ENCODE measurements around the gene NEK10. TPM values are rescaled to one million over a fixed set of nuclear protein-coding genes. Genes with fewer than 3 reads are reported as not detected.

The NEK10 gene
- total RNA-seq, 6 experiments from 2014 or later = 5.2 to 9.5 (median 6.5) TPM

DNA sequence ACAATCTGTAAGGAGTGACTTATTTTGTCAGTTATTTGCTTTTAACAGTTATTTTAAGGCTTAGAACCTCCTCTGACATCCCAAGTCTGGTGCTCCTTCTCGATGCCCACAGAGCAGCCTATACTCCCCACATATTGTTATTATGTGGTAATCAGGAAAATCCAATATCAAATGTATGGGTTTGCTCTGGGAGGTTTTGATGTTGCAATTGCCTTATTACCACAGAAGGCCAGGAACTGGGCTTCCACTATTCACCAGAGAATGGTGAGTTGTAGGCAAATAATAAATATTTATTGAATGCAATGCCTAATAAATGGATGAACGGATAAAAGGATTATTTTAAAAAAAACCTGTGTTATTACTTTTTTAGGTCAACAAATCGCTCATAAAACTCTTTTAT, 12.2 kb downstream of the NEK10 start:
- DNase-seq = no peak
- H3K9me3 Mint-ChIP-seq = no peaks in the 10 kb centered on the region
- no peaks in the 10 kb centered on the region for H3K36me3 Mint-ChIP-seq (ENCODE audit: low read depth)
- TF ChIP-seq, protein P1, sequence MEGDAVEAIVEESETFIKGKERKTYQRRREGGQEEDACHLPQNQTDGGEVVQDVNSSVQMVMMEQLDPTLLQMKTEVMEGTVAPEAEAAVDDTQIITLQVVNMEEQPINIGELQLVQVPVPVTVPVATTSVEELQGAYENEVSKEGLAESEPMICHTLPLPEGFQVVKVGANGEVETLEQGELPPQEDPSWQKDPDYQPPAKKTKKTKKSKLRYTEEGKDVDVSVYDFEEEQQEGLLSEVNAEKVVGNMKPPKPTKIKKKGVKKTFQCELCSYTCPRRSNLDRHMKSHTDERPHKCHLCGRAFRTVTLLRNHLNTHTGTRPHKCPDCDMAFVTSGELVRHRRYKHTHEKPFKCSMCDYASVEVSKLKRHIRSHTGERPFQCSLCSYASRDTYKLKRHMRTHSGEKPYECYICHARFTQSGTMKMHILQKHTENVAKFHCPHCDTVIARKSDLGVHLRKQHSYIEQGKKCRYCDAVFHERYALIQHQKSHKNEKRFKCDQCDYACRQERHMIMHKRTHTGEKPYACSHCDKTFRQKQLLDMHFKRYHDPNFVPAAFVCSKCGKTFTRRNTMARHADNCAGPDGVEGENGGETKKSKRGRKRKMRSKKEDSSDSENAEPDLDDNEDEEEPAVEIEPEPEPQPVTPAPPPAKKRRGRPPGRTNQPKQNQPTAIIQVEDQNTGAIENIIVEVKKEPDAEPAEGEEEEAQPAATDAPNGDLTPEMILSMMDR (IDR thresholded peaks at IDR 0.05) = no peak
- no peak overlapping the region for H3K27ac Mint-ChIP-seq
- no peak overlapping the region for H3K4me3 Mint-ChIP-seq
- peaks cover 56% of the 10 kb centered on the region for H3K4me1 Mint-ChIP-seq (ENCODE audit: low read depth)
- H3K27me3 Mint-ChIP-seq (ENCODE audit: insufficient read depth) = no peaks in the 10 kb centered on the region; the same call in 1 of the 2 replicates

DNA sequence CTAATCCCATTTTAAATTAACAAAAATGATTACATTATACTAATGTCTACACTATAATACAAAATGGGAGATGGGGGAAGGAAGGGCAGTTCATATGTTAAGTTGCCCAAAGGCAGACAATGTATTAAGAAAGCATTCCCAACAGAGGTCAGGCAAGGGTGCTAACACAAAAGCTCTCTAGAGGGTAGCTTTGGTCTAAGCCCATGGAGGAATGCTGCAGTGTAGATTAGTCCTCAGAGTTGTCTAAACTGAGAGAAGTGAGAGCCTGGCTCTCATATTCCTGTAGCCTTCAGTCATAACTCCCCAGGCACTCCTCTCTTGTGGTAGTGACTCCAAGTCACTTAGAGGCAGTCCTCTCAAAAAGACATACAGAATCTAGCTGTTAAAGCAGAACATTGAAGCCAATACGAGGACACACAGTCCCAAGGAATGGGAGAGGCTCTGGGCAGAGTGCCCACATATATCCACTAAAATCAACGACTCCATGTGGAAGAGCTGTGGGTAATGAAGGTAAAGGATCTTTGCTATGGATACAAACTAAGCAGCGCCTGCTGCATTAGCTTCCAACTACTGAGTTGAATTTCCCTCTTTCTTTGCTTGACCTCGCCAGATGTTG, 14.5 kb downstream of the NEK10 start:
- no peak for DNase-seq
- TF ChIP-seq, protein P1 (IDR thresholded peaks at IDR 0.05) = no peak
- Mint-ChIP-seq H3K36me3 (ENCODE audit: low read depth) (no peaks in the 10 kb centered on the region), H3K27me3 (ENCODE audit: insufficient read depth) (no peaks in the 10 kb centered on the region; the same call in 1 of the 2 replicates), H3K27ac (no peak overlapping the region), H3K4me1 (ENCODE audit: low read depth) (peaks cover 43% of the 10 kb centered on the region), H3K4me3 (no peak overlapping the region), H3K9me3 (no peaks in the 10 kb centered on the region)

DNA sequence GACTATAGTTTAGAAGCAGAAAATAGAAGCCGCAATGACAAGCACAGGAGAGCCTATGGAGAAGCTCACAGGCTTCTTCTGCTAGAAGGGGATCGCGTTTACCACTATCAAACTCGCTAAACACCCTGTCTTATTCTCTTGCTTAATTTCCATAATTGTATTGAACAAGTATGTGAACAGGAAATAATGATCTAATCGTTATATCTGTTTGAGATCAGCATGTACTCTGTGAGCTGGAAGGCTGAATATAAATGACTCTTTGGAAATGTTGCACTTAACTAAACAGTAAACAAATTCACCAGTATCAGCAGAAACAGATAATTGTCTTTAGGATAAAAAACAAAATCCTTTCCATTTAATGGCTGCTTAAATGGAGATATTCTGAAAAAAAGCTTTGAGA, 15.0 kb downstream of the NEK10 start:
- H3K4me1 Mint-ChIP-seq (ENCODE audit: low read depth) = peaks cover 38% of the 10 kb centered on the region
- TF ChIP-seq, protein P1 (IDR thresholded peaks at IDR 0.05) = no peak
- no peak overlapping the region for H3K27ac Mint-ChIP-seq
- no peak for DNase-seq
- H3K27me3 Mint-ChIP-seq (ENCODE audit: insufficient read depth) = no peaks in the 10 kb centered on the region; the same call in 1 of the 2 replicates
- H3K36me3 Mint-ChIP-seq (ENCODE audit: low read depth) = no peaks in the 10 kb centered on the region
- no peak overlapping the region for H3K4me3 Mint-ChIP-seq
- no peaks in the 10 kb centered on the region for H3K9me3 Mint-ChIP-seq

DNA sequence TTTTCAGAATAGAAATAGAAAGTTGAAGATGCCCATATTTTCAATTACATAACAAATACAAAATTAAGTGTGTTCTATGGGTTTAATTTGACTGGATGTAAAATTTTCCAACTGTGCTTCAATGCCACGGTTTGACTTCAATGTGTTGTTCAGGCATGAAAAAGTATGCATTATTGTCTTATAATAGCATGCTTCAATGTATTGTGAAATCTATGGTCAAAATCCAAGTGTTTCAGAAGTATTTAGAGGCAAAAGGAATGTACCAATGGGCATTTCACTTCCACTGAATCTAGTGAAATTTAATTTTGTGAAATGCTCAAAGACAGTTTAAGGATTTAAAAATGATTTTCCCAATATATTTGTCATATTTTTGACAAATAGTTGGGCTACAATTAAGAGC, 16.0 kb downstream of the NEK10 start:
- Mint-ChIP-seq H3K4me1 (ENCODE audit: low read depth) (peaks cover 38% of the 10 kb centered on the region), H3K4me3 (no peak overlapping the region), H3K27ac (no peak overlapping the region; the same call in 1 of the 2 replicates), H3K9me3 (no peaks in the 10 kb centered on the region), H3K27me3 (ENCODE audit: insufficient read depth) (no peaks in the 10 kb centered on the region; the same call in 1 of the 2 replicates), H3K36me3 (ENCODE audit: low read depth) (no peaks in the 10 kb centered on the region)
- DNase-seq = no peak
- TF ChIP-seq, protein P1 (IDR thresholded peaks at IDR 0.05) = no peak

DNA sequence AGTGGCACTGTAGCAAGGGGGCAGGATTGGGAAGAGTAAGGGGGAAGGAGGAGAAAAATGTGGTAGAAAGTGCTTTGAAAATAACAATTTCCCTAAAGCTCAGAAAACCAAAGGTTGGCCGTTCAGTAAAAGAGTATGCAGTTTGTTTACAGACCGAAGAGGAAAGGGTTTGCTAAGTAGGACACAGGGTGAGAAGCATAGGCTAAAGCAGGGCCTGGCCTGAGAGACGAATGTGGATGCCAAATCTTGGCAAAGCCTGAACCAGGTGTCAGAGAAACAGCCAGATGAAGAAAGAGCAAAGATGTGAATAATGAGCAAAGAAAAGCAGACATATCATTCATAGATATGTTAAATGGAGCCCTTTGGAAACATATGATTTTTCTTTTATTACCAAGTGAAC, 17.1 kb downstream of the NEK10 start:
- no peak overlapping the region for H3K4me3 Mint-ChIP-seq
- H3K27ac Mint-ChIP-seq = no peak overlapping the region
- H3K9me3 Mint-ChIP-seq = no peaks in the 10 kb centered on the region
- no peaks in the 10 kb centered on the region for H3K36me3 Mint-ChIP-seq (ENCODE audit: low read depth)
- H3K27me3 Mint-ChIP-seq (ENCODE audit: insufficient read depth) = no peaks in the 10 kb centered on the region; the same call in 1 of the 2 replicates
- no peak for DNase-seq
- peaks cover 38% of the 10 kb centered on the region for H3K4me1 Mint-ChIP-seq (ENCODE audit: low read depth)
- TF ChIP-seq, protein P1 (IDR thresholded peaks at IDR 0.05) = no peak
